GM19324 (cell line): ENCODE measurements around the gene SSX4B.
"Not testable (repeated sequence)": the region's sequence is repeated elsewhere in the genome, so short reads cannot be mapped to it uniquely, and the experiment has no call there.

ENCODE experiments used
- ATAC-seq: cut with Tn5 transposase; IDR thresholded peaks from one replicate; pipeline ENCODE4 v1.9.1; 2021; ENCODE audit warnings: mild to moderate bottlenecking, moderate library complexity; ENCODE audit not compliant: unreplicated experiment, low FRiP score

Gene SSX4B

DNA sequence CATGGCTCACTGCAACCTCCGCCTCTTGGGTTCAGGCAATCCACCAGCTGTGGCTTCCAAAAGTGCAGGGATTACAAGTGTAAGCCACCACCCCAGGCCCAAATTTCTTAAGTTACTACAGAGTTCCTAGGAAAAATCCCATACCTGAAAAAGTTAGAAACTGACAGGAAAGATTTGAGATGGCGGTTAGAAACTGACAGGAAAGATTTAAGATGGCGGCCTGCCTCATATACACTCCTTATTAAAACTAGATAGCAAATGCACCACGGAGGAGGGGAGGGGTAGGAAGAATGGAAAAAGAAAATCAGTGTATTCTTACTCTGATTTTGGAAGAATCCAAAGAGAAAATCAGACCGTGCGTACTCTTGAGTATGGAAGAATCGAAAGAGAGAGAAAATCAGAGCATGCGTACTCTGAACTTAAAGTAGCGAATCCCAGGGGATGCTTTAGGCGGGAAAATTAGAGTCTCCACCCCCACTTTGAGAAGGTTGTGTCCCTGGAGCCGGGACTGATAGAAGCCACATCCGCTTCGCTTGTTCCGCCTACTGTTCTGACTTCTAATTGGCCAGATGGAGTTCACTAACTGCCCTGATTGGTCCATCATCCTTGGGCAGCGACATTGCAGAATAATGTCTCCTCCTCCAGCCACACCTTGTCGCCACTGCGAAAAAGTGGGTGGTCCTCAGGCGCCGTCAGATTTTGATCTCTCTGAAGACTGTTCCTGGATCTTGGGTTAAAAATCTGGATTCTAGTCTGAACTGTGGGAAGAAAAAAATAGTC, 55.3 kb downstream of the SSX4B start, which contains the start of gene SSX3:
TSS of gene SSX3 (minus strand) at position 389 of the 780 bp plus-strand sequence. CDS start 1,454 bp downstream, outside the sequence.
- ATAC-seq, result not testable (repeated sequence)
